HG02970 (cell line): ENCODE measurements around the gene OSGEP.
A peak's percentile ranks its signal among the peaks of the same experiment; 100 is the strongest.
"Not testable (repeated sequence)": the region's sequence is repeated elsewhere in the genome, so short reads cannot be mapped to it uniquely, and the experiment has no call there.

Experiments used
- ATAC-seq: cut with Tn5 transposase; IDR thresholded peaks from one replicate; pipeline ENCODE4 v1.9.1; 2021; ENCODE audit warnings: mild to moderate bottlenecking, moderate library complexity, moderate number of reproducible peaks; ENCODE audit not compliant: unreplicated experiment, low FRiP score

The OSGEP gene

DNA sequence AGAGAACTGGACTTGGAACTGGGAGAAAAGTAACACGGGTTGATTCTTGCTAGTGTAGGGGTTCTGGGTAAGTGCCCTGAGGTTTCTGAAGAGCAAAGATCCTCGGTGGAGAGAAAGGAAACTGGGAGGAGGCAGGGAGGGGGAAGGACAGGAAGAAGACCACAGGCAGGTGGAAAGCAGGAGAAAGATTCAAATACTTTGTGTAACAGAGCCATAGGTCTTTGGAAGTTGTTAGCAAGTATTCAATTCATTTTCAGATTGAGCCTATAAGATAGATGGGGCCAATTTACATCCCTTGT is 15.9 kb upstream of the OSGEP start:
- ATAC-seq: no peak

DNA sequence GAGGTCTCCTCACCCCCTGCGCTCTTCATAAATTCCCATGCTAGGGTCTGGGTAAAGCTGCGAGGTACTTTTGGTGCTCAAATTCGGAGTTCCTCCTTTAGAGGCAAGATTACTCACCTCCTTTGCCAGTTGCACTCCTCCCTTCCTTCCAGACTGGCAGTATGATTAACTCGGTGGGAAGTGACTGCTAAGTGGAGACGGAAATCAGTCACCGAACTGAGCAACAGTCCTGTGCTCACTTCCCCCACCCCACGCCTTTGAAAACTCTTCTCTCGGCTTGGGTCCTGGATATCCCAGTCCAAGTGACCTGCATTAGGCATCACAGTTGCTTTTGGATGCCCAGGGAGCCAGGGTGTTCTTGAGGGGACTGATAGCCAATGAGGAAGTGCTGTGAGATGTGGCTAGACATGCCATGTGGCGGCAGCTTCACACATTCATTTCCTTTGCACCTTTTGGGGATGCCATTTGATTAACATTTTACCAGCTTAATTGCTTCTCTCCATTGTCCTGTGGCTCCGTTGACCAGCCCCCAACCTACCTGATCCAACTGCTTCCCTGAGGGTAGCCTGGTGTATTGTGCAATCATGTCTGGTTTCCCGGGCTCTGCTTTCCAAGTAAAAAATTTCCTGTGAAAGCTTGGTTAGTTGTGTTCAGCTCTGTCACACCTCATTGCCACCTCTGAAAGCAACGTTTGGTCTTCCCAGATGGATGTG is 15.4 kb upstream of the OSGEP start:
- ATAC-seq: peak; percentile 27

DNA sequence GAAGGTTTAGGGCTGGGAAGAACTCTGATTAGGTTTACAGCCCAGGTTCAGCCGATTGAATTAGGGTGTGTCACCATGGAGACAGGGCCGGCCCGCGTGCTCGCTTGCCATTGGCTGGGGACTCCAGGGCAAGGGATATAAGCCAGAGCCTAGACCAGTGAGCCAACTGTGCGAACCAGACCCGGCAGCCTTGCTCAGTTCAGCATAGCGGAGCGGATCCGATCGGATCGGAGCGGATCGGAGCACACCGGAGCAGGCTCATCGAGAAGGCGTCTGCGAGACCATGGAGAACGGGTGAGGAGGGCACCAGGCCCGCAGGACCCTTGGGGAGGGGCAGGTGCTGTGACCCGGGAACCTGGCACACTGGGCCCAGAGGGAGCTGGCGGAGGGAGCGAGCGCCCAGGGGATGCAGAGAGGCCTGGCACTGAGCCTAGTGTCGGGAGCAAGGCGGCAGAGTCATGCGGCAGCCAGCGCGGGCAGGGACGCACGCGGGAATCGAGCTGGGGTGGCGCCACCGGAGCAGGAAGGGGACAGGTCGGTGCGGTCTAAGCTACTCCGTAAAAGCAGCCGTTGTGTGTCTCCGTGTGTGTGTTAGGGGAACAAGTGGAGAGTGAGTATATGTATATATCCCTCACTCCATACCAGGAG is 14.8 kb upstream of the OSGEP start, which contains the start of gene PNP:
Gene PNP (plus strand): TSS at position 165 of the 648 bp plus-strand sequence. CDS start 119 bp downstream, at position 284.
- ATAC-seq: peak; percentile 90

DNA sequence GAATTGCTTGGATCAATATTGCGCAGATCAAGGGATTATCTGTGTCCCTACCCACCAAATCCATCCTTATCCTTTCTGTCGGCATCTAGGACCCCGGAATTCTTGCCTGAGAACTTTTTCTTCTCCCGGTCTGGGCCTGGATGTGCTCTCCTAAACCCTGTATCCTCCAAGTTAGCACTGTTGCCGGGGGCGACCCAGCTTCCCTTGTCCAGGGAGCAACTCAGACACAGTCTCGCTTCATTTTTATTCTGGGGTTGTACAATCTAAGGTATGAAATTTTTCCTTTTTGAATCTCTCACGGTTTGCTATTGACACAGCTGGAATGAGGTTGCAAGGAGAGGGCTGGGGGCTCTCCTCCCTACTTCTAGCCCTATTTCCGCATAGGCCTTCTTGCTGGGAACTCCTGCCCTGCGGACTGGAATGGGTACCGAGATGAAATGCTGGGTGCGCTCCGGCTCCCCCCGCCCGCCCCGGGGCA is 14.2 kb upstream of the OSGEP start:
- no peak for ATAC-seq

DNA sequence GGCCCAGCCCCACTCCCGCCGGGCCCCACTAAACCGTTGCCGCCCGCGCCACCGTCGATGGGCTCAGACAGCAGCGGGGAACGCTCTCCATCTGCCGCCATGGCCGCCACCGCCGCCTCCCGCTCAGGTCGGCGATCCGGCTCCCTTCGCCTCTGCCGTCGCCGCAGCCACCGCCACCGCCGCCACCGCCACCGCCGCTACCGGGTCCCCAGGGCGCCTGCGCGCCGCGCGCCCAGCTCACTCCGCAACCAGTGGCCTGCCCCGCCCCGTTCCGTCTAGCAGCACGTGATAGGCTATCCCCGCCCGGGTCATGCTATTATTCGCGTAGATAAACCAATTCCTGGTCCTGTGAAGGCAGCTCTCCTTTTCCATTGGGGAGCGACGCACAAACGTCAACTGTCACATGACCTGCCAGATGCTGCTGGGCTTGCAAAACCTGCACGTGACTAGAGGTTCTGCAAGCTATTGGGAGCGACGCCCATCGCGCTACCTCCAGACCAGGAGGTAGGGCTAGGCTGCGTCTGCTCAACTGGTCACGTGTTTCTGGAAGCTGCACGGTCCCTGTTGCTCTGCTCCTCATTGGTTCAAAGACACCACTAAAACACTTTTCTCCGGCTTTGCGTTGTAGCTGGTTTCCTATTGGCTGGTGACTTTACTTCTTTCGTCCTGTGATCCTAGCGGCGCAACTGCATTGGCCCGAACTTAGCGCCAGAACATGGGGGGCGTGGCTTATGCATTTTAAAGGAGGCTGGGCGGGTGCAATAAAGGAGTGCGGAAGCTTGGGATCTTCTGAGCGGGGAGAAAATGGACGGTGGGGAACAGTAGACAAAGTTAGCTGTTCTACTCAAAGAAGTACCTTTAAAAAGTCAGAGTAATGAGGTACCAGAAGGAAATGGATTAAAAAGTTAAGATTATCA is 6.9 kb upstream of the OSGEP start, which contains the start of gene PIP4P1:
Gene PIP4P1 (minus strand): TSS at position 210 of the 917 bp plus-strand sequence. CDS start 109 bp downstream, at position 101.
- peak; percentile 93 for ATAC-seq

DNA sequence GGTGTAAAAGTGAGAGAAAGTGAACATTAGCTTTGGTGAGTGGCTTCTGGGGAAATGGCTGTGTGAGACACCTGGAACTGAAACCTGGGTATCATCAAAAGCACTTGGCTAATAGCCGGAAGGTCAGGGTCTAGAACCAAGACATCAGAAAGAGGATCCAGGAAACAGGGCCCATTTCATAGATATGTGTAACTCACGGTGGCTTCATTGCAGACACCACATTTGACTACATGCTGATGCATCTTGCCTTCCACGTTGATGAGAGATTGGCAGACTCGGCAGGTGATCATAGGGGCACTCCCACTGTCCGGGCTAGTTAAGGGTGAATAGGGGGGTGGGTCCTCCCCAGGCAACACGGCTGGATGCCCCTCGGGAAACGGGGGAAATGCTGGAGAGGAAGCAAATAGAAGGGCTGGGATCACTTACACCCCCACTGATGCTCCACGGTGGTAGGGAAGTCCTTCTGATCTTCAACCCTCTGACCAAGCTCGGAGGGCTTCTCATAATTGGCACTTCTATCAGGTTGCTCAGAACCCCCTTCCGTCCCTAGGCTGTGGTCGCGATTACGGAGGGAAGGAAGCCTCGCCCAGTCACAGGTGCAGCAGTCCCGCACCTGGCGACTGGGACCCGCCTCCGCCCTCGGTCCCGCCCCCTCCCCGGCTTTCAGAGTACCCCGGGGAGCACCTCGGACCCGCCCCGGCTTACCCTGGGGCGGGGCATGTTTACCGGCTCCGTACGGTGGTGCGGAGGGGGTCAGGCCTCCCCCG is 6.0 kb upstream of the OSGEP start:
- ATAC-seq: peak; percentile 1

DNA sequence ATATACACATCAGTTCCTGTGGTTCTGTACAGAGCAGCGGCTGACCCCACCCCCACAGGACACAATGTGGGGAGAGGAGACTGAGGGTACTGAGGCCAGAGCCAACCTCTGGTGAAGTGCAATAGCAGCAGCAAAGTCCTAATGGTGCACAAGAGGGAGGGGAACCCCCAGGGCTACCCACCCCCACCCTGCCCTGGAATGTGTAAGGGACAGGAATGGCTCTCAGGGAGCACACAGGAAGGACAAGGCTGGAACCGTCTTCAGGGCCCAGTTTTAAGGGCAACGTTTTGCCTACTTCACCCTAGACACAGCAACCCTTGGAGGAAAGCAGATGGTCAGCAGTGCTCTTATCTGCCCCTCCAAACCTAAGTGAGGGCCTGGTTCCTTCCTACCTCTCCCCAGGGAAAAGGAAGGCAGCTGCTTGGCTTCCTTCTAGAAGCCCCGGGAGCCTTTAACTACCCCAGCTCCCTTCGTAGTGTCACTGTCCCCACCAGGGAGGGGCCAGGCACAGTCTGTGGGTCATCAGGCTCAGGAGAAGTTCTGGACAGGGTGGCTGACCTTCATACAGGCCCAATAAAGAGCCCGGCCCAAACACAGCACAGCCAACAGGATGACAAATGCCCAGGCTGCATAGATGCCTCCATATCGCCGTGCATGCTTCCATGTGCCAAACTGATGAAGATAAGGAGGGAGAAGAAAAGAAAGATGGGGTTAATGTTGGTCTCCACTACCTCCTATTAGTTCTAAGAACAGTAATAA is 3.6 kb upstream of the OSGEP start:
- ATAC-seq: no peak

DNA sequence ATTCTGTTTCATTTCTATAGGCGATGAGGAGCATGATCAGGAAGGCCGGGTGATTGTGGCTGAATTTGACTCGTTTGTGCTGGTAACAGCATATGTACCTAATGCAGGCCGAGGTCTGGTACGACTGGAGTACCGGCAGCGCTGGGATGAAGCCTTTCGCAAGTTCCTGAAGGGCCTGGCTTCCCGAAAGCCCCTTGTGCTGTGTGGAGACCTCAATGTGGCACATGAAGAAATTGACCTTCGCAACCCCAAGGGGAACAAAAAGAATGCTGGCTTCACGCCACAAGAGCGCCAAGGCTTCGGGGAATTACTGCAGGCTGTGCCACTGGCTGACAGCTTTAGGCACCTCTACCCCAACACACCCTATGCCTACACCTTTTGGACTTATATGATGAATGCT is 2.4 kb upstream of the OSGEP start:
- no peak for ATAC-seq

DNA sequence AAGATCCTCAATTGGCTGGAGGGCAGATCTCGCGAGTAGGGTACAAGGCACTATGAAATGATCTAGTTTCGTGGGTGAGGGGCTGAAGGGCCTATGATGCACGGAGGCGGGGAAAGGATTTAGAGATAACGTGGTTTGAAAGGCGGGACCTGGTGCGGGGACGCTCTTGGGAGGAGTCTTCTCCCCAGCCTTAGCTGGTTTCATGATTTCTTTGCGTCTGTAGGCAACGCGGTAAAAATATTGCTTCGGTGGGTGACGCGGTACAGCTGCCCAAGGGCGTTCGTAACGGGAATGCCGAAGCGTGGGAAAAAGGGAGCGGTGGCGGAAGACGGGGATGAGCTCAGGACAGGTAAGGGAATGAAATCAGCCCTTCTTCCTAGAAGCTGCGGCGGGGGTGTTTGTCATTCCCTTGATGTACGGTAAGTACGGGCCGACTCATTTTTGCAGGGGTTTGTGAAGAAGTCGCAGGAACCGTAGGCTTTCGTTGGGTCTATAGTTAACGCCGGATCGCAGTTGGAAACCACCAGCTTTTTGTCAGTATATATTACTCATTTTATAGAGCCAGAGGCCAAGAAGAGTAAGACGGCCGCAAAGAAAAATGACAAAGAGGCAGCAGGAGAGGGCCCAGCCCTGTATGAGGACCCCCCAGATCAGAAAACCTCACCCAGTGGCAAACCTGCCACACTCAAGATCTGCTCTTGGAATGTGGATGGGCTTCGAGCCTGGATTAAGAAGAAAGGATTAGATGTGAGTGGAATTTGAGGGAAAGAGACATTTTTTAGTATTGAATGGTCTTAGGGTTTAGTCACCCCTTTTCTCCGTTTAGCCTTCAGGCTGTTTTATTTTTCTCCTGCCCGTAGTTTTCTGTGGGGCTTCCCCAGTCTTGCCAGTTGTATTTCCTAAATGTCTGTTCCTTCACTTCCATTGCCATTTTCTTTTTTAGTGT is 1.0 kb upstream of the OSGEP start:
- peak; percentile 47 for ATAC-seq

DNA sequence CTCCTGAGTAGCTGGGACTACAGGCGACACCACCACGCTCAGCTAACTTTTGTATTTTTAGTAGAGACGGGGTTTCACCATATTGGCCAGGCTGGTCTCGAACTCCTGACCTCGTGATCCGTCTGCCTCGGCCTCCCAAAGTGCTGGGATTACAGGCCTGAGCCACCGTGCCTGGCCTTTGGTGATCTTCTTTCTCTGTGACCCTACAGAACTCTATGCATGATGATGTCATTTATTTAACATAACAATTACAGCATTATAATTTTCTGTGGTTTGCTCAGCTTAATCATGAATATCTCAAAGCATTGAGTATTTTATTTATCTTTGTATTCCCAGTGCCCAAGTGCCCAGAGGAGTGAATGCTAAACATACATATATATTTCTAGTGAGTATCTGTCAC is 1.8 kb downstream of the OSGEP start:
- ATAC-seq: not testable (repeated sequence)

DNA sequence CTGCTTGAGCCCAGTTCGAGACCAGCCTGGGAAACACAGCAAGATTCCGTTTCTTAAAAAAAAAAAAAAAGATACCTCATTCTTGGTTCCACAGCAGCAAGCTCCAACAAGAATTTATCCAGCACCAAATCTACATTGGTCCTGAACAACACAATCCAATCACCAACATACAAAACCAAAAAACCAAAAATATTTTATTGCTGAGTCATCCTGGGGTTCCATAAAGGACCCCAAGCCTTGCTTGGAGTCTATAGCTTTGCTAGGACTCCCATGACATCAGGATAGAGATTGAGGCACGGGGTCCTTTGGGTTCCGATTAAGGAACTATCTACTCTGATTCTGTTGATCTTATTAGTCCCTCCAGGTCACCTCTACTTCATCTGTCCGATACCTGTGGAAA is 7.7 kb downstream of the OSGEP start:
- ATAC-seq: no peak

DNA sequence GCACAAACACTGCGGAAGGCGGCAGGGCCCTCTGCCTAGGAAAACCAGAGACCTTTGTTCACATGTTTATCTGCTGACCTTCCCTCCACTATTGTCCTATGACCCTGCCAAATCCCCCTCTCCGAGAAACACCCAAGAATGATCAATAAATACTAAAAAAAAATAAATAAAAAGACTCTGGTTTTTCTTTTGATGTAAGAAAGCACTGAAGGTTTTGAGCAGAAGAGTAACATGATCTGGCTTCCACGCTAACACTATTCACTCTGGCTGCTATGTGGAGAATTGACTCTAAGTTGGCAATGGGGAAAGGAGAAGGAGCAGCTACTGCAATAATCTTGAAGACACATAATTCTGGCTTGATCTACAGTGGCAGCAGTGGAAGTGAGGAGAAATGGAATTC is 11.0 kb downstream of the OSGEP start:
- not testable (repeated sequence) for ATAC-seq

DNA sequence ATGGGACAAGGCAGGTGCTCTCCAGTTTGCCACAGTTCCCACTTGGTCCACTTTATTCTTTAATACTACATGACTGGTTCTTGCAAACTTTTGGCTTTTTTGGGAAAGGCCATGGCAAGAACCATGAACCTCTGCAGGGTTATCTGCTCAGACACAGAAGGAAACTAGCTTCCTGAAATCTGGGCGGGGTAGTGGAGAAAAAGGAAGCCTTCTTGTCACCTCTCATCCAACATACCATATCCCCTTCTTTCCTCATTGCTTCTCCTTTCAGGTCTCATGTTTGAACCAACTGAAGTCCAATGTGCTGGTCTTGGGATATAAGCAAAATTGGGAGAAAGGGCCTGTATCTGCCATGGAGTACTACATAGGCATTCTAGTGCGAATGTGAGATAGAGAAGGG is 13.2 kb downstream of the OSGEP start:
- ATAC-seq: no peak

DNA sequence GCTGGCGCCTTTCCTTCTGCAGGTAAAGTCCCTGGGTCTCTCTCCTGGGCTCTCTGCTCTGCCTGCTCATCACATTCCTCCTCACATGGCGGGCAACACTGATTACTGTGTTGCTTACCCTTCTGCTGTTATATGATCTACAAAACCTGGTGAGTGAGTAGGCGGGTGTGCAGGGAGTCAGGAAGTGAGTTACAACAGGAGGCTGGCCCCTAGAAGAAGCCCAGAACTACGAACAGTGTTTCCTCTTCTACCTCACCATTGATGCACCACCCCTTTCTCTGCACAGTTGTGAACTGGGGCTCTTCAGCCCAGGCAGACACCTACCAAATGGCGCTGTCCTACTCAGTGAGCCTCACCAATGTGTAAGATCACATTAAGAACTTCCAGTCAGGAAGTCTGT is 13.7 kb downstream of the OSGEP start:
- ATAC-seq: no peak

DNA sequence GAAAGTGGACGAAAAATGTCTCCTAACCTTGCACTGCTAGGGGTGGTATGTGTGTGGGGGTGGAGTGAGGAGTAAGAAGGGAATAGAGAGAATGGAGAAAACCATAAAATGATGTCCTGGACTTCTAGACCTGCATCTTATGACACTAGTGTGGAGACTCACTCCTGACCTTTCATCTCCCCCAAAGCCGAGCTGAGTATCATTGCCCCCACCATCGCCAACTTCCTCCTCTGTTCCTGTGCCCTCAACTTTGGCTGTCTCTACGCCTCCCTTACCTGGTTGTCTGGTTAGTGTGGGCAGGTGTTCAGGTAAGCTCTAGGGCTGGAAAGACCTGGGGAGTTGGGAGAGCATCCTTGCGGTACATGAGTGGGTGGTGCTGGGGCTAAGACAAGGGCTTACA is 14.1 kb downstream of the OSGEP start:
- ATAC-seq: no peak

DNA sequence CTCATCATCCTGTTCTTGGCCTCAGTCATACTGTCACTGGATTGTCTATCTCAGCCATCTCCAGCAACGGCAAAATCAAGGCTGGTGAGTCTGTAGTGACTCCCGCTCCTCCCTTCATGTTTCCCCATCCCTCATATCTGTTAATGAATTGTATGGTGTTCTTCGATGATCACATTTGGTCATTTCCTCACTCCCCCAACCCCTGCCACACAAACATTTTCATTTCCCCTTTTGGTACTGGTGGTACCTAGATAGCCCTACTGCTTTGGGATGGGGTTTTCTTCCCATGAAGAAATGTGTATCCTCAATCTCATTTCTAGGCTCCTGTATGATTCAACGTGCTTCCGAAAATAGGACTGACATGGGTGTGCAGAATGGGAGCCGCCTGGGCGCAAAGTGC is 15.9 kb downstream of the OSGEP start:
- no peak for ATAC-seq

DNA sequence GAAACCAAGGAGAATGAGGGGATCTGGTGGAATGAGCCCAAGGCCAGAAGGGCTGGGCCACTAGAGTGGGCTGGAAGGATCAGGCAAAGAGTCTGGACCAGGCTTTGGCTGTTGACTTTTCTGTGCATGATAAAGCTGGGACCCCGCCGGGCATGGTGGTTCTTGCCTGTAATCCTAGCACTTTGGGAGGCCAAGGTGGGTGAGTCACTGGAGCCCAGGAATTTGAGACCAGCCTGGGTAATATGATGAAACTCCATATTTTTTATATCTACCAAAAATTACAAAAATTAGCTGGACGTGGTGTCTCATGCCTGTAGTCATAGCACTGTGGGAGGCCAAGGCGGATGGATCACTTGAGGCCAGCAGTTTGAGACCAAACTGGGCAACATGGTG is 18.3 kb downstream of the OSGEP start:
- no peak for ATAC-seq

DNA sequence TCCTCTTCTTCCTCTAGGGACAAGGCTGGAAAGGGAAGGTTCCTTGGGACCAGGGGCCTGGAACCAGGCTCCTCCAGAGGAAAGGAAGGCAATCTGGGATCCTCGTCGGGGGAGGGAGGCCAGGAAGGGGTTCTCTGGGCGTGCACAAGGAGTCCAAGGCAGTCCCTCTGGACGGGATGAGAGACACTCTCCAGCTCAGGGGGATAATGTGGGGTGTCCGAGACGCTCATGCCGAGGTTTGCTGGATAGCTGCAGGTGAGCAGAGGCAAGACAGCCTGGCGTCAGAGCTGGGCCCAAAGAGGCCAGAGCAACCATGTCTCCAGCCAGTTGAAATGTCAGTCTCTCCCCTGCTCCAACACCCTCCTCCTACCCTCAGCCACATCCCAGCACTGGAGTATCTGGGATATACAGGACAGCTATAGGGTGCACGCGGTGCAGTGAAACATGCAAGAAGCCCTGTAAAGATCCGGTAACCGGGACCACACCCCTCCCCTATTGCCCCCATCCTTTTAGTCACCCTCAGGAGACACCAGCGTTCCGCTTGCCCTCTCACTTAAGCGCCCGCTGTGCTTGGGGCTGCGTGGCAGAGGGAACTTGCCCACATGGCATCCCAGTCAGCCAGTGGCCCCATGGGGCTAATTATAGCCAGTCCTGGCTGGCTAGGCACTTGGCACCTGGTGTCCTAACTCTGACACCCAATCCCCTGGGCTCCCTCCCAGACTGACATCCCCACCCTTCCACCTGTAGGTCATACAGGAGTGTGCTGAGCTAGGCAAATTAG is 18.8 kb downstream of the OSGEP start, which contains the start of gene KLHL33:
Gene KLHL33 (minus strand): TSS at position 585 of the 781 bp plus-strand sequence. CDS start 355 bp downstream, at position 230.
- no peak for ATAC-seq
